GM20000 (cell line): ENCODE measurements around the gene VEGFA.

ENCODE experiments used
- DNase-seq: peaks from one replicate; pipeline ENCODE4 v3.0.0; 2012; ENCODE audit warnings: low spot score
- TF ChIP-seq, protein P1 (sequence below): IDR thresholded peaks from 2 replicates; pipeline ENCODE4 v1.5.1; 2012; ENCODE audit warnings: mild to moderate bottlenecking, control low read depth; ENCODE audit errors: extremely low read depth, missing control alignments

VEGFA gene

DNA sequence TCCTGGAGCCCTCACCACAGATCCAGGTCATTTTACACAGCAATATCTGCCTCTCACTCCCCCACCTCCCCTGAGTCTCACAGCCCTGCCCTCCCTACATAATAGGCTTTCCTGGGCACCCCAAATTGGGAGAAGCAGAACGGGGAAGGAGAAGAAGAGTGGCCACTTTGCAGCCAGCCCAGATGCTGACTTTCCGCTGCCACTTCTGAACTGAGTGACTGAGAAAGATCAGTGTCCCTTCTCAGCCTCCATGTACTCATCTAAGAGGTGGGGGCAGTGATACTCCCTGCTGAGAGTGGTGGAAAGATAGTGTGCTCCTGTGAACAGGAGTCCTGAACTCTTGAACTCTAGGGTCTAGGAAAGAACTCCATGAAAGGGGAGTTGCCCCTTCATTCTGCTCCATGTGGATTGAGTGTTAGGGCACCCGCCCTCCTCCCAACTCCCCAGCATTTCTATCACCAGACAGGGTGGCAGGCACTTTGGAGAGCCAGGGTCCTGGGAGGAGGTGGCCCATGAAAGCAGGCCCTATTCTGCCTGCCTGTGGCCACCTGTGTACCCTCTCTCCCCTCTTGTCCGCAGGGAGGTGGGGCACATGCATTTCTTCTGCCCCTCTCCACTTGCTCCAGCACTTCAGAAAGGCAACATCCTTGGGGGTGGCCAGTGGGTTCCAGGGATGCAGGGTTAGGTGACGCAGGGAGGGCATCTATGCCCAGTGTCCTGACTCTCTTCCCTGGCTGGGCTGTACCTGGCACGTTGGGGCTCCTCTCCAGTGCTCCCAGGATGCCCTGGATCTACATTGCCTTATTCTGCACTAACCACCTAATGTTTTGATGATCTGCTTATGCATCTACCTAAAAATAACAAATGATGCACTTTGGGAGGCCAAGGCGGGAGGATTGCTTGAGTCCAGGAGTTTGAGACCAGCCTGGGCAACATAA lies 44.1 kb upstream of the VEGFA start:
- TF ChIP-seq, protein P1, sequence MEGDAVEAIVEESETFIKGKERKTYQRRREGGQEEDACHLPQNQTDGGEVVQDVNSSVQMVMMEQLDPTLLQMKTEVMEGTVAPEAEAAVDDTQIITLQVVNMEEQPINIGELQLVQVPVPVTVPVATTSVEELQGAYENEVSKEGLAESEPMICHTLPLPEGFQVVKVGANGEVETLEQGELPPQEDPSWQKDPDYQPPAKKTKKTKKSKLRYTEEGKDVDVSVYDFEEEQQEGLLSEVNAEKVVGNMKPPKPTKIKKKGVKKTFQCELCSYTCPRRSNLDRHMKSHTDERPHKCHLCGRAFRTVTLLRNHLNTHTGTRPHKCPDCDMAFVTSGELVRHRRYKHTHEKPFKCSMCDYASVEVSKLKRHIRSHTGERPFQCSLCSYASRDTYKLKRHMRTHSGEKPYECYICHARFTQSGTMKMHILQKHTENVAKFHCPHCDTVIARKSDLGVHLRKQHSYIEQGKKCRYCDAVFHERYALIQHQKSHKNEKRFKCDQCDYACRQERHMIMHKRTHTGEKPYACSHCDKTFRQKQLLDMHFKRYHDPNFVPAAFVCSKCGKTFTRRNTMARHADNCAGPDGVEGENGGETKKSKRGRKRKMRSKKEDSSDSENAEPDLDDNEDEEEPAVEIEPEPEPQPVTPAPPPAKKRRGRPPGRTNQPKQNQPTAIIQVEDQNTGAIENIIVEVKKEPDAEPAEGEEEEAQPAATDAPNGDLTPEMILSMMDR = no peak
- no peak for DNase-seq

DNA sequence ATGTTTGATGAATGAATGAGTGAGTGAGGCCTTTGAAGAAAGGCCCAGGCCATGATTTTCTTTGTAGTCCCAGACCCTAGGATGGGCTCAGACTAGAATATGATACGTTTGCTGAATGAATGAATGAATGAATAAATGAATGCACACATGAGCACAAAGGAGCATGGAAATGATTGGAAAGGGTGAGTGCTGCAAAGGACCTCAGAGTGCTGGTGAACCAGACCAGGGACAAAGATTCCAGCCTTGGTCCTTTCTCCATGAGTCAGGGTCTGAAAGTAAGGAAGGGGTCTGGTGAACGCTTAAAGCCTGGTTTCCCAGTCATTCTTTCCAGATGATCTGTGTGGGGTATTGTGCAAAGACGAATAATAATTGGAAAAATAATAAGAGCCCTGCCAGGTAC lies 42.4 kb upstream of the VEGFA start:
- TF ChIP-seq, protein P1 = no peak
- no peak for DNase-seq

DNA sequence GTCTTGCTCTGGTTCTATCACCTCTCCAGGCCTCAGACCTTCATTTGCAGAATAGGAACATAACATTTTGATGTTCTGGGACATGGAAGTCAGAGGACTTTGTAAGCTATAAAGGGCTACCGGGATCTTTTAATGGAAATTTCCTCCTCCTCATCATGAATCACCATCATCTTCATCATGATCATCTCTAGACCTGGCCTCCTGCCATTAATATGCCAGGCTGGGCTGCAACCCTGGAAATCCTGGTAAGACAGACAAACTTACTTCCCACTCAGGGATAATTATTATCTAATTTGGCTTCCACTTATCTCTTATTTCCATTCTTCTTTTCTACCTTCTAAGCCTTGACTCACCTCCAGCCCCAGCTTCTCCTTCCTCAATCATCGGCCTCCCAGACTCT lies 41.4 kb upstream of the VEGFA start:
- DNase-seq = no peak
- TF ChIP-seq, protein P1 = no peak

DNA sequence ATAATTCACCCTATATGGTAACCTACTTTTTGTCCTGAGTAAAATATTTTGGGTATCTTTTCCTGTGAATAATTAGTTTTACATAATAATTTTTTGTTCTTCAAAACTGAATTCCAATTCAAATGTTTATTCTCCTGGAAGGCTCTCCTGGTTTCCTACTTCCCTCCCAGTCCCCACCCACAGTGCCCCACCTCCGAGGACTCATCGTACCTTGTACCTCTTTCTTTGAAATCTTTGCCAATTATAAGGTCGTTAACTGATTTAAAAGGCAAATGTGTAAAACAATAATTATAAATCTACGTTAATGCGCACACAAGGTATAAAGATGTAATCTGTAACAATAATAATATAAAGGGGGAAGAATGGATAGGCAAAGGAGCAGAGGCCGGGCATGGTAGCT lies 40.5 kb upstream of the VEGFA start:
- TF ChIP-seq, protein P1 = no peak

DNA sequence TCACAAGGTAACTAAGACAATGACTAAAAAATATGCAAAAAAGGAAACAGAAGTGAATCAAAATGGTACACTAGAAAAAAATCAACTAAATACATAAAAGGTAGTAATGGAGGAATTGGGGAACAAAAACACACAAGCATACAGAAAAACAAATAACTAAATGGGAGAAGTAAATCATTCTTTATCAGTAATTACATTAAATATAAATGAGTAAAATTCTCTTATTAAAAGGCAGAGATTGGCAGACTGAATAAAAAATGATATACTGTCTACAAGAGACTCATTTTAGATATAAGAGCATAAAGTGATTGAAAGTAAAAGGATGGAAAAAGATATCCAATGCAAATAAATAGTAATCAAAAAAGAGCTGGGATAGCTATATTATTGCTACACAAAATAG lies 39.4 kb upstream of the VEGFA start:
- TF ChIP-seq, protein P1 = no peak
- no peak for DNase-seq

More for the DNA sequence above, 40.5 kb upstream of the VEGFA start:
- no peak for DNase-seq

DNA sequence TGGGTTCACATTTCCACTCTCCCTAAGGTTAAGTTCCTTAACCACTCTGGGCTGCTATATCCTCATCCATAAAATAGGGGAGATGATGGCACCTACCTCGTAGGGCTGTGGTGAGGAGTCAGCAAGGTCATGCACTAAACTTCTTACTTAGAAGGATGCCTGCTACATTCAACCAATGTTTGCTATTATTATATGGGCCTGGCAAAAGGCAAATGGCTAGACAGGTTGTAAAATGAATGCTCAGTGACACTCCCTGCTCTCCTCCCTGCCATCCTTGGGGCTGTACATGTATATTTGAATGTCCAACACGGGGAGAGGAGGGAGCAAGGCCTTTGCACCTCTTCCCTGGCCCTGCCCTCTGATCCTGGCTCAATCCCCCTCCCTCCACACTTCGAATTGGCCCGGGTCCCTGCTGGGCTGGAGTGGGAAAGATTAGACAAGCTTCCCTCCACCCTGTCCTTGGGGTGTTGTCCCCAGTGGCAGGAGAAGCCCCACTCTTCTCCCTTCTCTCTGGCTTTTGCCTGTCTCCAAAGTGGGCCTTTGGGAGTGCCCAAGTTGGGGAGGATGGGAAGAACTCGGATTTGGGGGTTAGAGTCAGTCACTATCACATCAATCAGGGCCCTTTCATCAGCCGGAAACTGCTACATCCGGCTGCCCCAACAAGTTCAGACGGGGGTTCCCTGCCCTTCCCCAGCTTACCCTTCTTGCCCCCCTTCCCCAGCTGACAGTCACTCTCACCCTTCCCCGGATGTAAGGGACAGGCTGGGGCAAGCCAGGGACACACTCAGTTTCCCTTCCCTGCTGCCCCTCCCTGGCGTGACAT lies 36.3 kb upstream of the VEGFA start:
- TF ChIP-seq, protein P1 = no peak
- peak; percentile 59 for DNase-seq

DNA sequence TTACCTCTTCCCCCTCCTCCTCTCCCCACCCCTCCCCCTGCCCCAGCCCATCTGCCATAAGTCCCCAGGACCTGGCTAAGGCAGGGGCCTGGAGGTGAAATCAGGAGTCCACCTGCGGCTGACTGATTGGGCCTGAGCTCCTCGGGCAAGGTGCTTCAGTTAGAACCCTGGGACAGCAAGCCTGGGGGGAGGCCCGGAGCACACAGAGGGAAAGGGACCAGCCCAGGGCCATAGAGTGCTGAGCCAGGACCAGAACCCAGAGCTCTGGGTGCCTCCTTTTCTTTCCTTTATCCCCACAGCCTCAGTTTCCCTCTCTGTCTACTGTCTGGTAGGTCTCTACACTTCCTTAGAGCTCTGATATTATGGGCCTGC lies 35.7 kb upstream of the VEGFA start:
- DNase-seq = no peak
- TF ChIP-seq, protein P1 = no peak
